Endothelial cell of umbilical vein (primary cell): Measurements from ENCODE around the gene PIK3AP1. TPM values are rescaled to one million over a fixed set of nuclear protein-coding genes. Genes with fewer than 3 reads are reported as not detected.

Source experiments
- BruUV-seq: library from RNA; stranded (reverse); fragments of 400-500 nt; replicated peaks from 2 replicates; lab custom pipeline; 2021; lab: Mats Ljungman, UMichigan
- CTCF ChIA-PET: fragments of 300-600, 350-600 bp; sonication (Branson Sonifier 250); formaldehyde crosslinking; loops from one replicate; lab custom pipeline; 2021; ENCODE audit warnings: antibody characterized with exemption, inconsistent platforms; lab: Charles Lee
- POLR2A ChIA-PET: fragments of 300-600, 350-600 bp; sonication (Branson Sonifier 250); formaldehyde crosslinking; loops from one replicate; lab custom pipeline; 2021; ENCODE audit warnings: antibody characterized with exemption, inconsistent platforms; lab: Charles Lee
- DNase-seq: peaks from one replicate; pipeline ENCODE4 v3.0.0-alpha.2; 2011; ENCODE audit warnings: low read depth, low spot score
- FAIRE-seq: peaks from 2 replicates; lab custom pipeline; 2011; peaks lifted over from hg19 to GRCh38; lab: Jason Lieb, UNC
- H2AFZ ChIP-seq: 2 replicates; pipeline ENCODE4 v1.6.0; 2012; ENCODE audit warnings: low read depth, low read length, control low read depth, inconsistent platforms
- H3K27ac ChIP-seq: 2 replicates; pipeline ENCODE4 v1.5.1; 2011; ENCODE audit warnings: low read depth, mild to moderate bottlenecking, control low read depth, low read length, moderate library complexity; ENCODE audit not compliant: insufficient read depth
- H3K27me3 ChIP-seq, 2 experiments: 2 replicates each; pipeline versions ENCODE4 v1.6.0 to v1.6.1; 2011; ENCODE audit warnings: low read length in 2 of 2, mixed read lengths in 1 of 2; ENCODE audit not compliant: control insufficient read depth in 2 of 2, insufficient read depth in 2 of 2
- H3K36me3 ChIP-seq, 2 experiments: 2 replicates in 1 of 2; 3 replicates in 1 of 2; pipeline ENCODE4 v1.5.1; 2011; ENCODE audit warnings: low read length in 2 of 2, mild to moderate bottlenecking in 1 of 2, moderate library complexity in 1 of 2; ENCODE audit not compliant: control insufficient read depth in 2 of 2, insufficient read depth in 2 of 2; ENCODE audit errors: extremely low read depth in 1 of 2
- H3K4me1 ChIP-seq: 3 replicates; pipeline ENCODE4 v1.5.1; 2011; ENCODE audit warnings: mild to moderate bottlenecking, low read length; ENCODE audit not compliant: control insufficient read depth, insufficient read depth; ENCODE audit errors: extremely low read depth
- H3K4me2 ChIP-seq: 2 replicates; pipeline ENCODE4 v1.6.1; 2011; ENCODE audit warnings: low read length, control low read depth, mixed read lengths; ENCODE audit not compliant: insufficient read depth
- H3K4me3 ChIP-seq, 3 experiments: fragments of 200-600 bp in 1 of 3; sonication (generic), shearing (Covaris generic) in 1 of 3; replicated peaks in 1 of 3; 2 replicates each; pipeline ENCODE4 v1.5.1; 2011 to 2016; ENCODE audit warnings: control low read depth in 3 of 3, low read length in 3 of 3, mild to moderate bottlenecking in 2 of 3, inconsistent platforms in 1 of 3, low read depth in 1 of 3, moderate library complexity in 1 of 3; ENCODE audit not compliant: insufficient read depth in 1 of 3
- H3K79me2 ChIP-seq: 2 replicates; pipeline ENCODE4 v1.6.0; 2012; ENCODE audit warnings: low read length, inconsistent platforms; ENCODE audit not compliant: control insufficient read depth, insufficient read depth
- H3K9ac ChIP-seq: replicated peaks from 2 replicates; pipeline ENCODE3; 2011; ENCODE audit warnings: low read length, control low read depth; ENCODE audit not compliant: insufficient read depth; ENCODE audit errors: extremely low read depth
- H3K9me1 ChIP-seq: replicated peaks from 3 replicates; pipeline ENCODE4 v1.6.0; 2011; ENCODE audit warnings: mild to moderate bottlenecking, low read length; ENCODE audit not compliant: control insufficient read depth, insufficient read depth; ENCODE audit errors: extremely low read depth
- H3K9me3 ChIP-seq: replicated peaks from 2 replicates; pipeline ENCODE4 v1.5.1; 2012; ENCODE audit warnings: low read length, inconsistent platforms; ENCODE audit not compliant: control insufficient read depth, insufficient read depth
- H4K20me1 ChIP-seq: replicated peaks from 2 replicates; pipeline ENCODE3; 2011; ENCODE audit warnings: mild to moderate bottlenecking, low read length; ENCODE audit not compliant: control insufficient read depth, insufficient read depth; ENCODE audit errors: extremely low read depth
- CTCF ChIP-seq, 2 donors: IDR thresholded peaks; 1 replicate in 1 of 2; 2 replicates in 1 of 2; pipeline ENCODE4 v1.5.1; 2011; ENCODE audit warnings: low read length in 2 of 2, mild to moderate bottlenecking in 2 of 2, moderate library complexity in 2 of 2, control low read depth in 1 of 2, inconsistent platforms in 1 of 2, low read depth in 1 of 2; ENCODE audit not compliant: insufficient read depth in 1 of 2; ENCODE audit errors: extremely low read depth in 1 of 2
- EZH2 ChIP-seq: IDR thresholded peaks from 2 replicates; pipeline ENCODE4 v1.6.1; 2012; ENCODE audit warnings: borderline replicate concordance, low read depth, mild to moderate bottlenecking, moderate library complexity, low read length, inconsistent platforms; ENCODE audit not compliant: severe bottlenecking
- FOS ChIP-seq: IDR thresholded peaks from 2 replicates; pipeline ENCODE4 v1.6.1; 2011; ENCODE audit warnings: mild to moderate bottlenecking, low read length, moderate library complexity, borderline replicate concordance; ENCODE audit not compliant: insufficient read depth
- GATA2 ChIP-seq: IDR thresholded peaks from 2 replicates; pipeline ENCODE4 v1.7.0; 2011; ENCODE audit warnings: low read depth, mild to moderate bottlenecking, moderate library complexity, mixed read lengths, low read length; ENCODE audit not compliant: insufficient read length, insufficient read depth
- JUN ChIP-seq: IDR thresholded peaks from 2 replicates; pipeline ENCODE4 v1.6.1; 2011; ENCODE audit warnings: borderline replicate concordance, low read depth; ENCODE audit not compliant: insufficient read length, insufficient read depth
- MAX ChIP-seq: IDR thresholded peaks from 2 replicates; pipeline ENCODE4 v1.6.1; 2011; ENCODE audit not compliant: insufficient read depth, insufficient read length
- MYC ChIP-seq: IDR thresholded peaks from one replicate; pipeline ENCODE4 v1.6.1; 2011; ENCODE audit warnings: mild to moderate bottlenecking, low read depth, low read length
- POLR2A ChIP-seq: IDR thresholded peaks from 2 replicates; pipeline ENCODE4 v1.6.1; 2012; ENCODE audit warnings: low read depth, mild to moderate bottlenecking, control low read depth, low read length
- POLR2AphosphoS5 ChIP-seq: IDR thresholded peaks from 2 replicates; pipeline ENCODE4 v1.6.1; 2012; ENCODE audit warnings: low read depth, mild to moderate bottlenecking, control low read depth, low read length, moderate library complexity; ENCODE audit not compliant: insufficient read depth
- dilution Hi-C: fragments of 300-500 bp; cut with MboI; formaldehyde crosslinking; loops from one replicate; pipeline ENCODE4 v1.15.0; 2019; ENCODE audit warnings: low sequenced_read_pairs; ENCODE audit not compliant: extremely low pct_ligation_motif_present
- intact Hi-C: fragments of 100-400 bp; cut with micrococcal nuclease; formaldehyde crosslinking; loops from one replicate; pipeline ENCODE4 v1.10.0; 2022
- polyA plus RNA-seq, 4 experiments: library from polyadenylated mRNA; depleted of rRNA in 3 of 4; stranded (reverse) in 3 of 4; unstranded in 1 of 4; fragments of >200 nt; gene quantifications; 2 replicates each; pipeline versions ENCODE4 v1.2.1 to v1.2.3, GENCODE V29; 2011 to 2012; ENCODE audit warnings: missing spikeins in 1 of 4
- total RNA-seq: library from RNA; stranded (reverse); gene quantifications from 2 replicates; pipeline ENCODE4 v1.2.3, GENCODE V29; 2021

PIK3AP1 gene
- total and polyA plus RNA-seq, 2 donors (not counting 3 experiments of a cell fraction or from before 2014, with no cell fraction given) = 0.04 TPM; not detected in 1

- TF ChIP-seq POLR2A (no peak), CTCF (IDR thresholded peaks at IDR 0.05; ENCODE audit: extremely low read depth in 1 of 2, insufficient read depth in 1 of 2, low read depth in 1 of 2, low read length in 2 of 2) (no peak), MAX (no peak), POLR2AphosphoS5 (no peak), MYC (no peak), FOS (no peak), GATA2 (no peak), EZH2 (no peak), JUN (no peak)
- BruUV-seq = no TSS peak
- Histone ChIP-seq H3K4me1 (no peaks in the 10 kb centered on the region), H3K4me2 (no peak overlapping the region), H3K27me3 (no peaks in the 10 kb centered on the region), H3K9me3 (no peaks in the 10 kb centered on the region), H3K27ac (no peak overlapping the region), H2AFZ (no peak overlapping the region), H3K36me3 (no peaks in the 10 kb centered on the region), H3K4me3 (no peak overlapping the region), H3K9me1 (no peaks in the 10 kb centered on the region), H3K9ac (no peak overlapping the region), H3K79me2 (no peaks in the 10 kb centered on the region), H4K20me1 (no peaks in the 10 kb centered on the region)
- POLR2A ChIA-PET = no interaction called here
- FAIRE-seq (no peak), DNase-seq (no peak)
- dilution Hi-C loops (no loop called here), intact Hi-C loops (no loop called here)
- CTCF ChIA-PET = no interaction called here
These were observed 7.5 kb downstream of the PIK3AP1 start for GRCh38 chr10:96712662-96713271.
